Esophagus (tissue), 2 donors: ENCODE measurements around the gene CHN2. TPM values are rescaled to one million over a fixed set of nuclear protein-coding genes. Genes with fewer than 3 reads are reported as not detected.

Source experiments
- H3K27ac ChIP-seq, 2 donors: one replicate each; pipeline ENCODE4 v1.5.1; 2013; ENCODE audit warnings: low read depth in 2 of 2, mild to moderate bottlenecking in 2 of 2, inconsistent platforms in 1 of 2, low read length in 1 of 2, moderate library complexity in 1 of 2
- H3K27me3 ChIP-seq, 2 donors: one replicate each; pipeline ENCODE4 v1.6.1; 2013; ENCODE audit warnings: low read length in 2 of 2, control low read depth in 1 of 2, mild to moderate bottlenecking in 1 of 2; ENCODE audit not compliant: insufficient read depth in 2 of 2, control insufficient read depth in 1 of 2
- H3K36me3 ChIP-seq, 2 donors: one replicate each; pipeline ENCODE4 v1.6.1; 2013; ENCODE audit warnings: low read length in 1 of 2; ENCODE audit not compliant: control insufficient read depth in 2 of 2, insufficient read depth in 2 of 2
- H3K4me1 ChIP-seq, 2 donors: one replicate each; pipeline ENCODE4 v1.6.1; 2013; ENCODE audit warnings: low read length in 1 of 2; ENCODE audit not compliant: control insufficient read depth in 2 of 2, insufficient read depth in 2 of 2
- H3K4me3 ChIP-seq, 2 donors: one replicate each; pipeline ENCODE4 v1.5.1; 2013; ENCODE audit warnings: low read length in 2 of 2, mild to moderate bottlenecking in 2 of 2, low read depth in 1 of 2, moderate library complexity in 1 of 2
- H3K9me3 ChIP-seq, 2 donors: one replicate each; pipeline ENCODE4 v1.6.1; 2013; ENCODE audit warnings: mild to moderate bottlenecking in 2 of 2, low read depth in 1 of 2, low read length in 1 of 2, moderate library complexity in 1 of 2; ENCODE audit not compliant: control insufficient read depth in 2 of 2, insufficient read depth in 1 of 2
- WGBS, 2 donors: extraction: QIAGEN DNeasy Blood & Tissue Kit; methylation state at CpG; one replicate each; pipeline ENCODE4 v1.1.7; 2013; 5-methylcytosine and 5-hydroxymethylcytosine counted together
- polyA plus RNA-seq, 2 donors: library from polyadenylated mRNA; stranded (reverse); fragments of 200-250 nt; gene quantifications; one replicate each; pipeline ENCODE4 v1.2.3, GENCODE V29; 2013
- donor health status: healthy with polysubstance abuse.
- donor health status: Bipolar disorder and iron deficiency.

CHN2 gene
- polyA plus RNA-seq, 2 donors: 0.92 to 1.5 TPM

- no peaks in the 10 kb centered on the region for H3K36me3 ChIP-seq
- H3K27me3 ChIP-seq: no peaks in the 10 kb centered on the region
- no peak overlapping the region for H3K27ac ChIP-seq
- 82 to 93% methylated on average over 4 of the region's 4 CpGs for WGBS, 2 donors
- no peaks in the 10 kb centered on the region for H3K9me3 ChIP-seq
- no peak overlapping the region for H3K4me3 ChIP-seq
- H3K4me1 ChIP-seq: no peaks in the 10 kb centered on the region
These were observed 284.2 kb downstream of the CHN2 start for GRCh38 chr7:29478687-29479240.

DNA sequence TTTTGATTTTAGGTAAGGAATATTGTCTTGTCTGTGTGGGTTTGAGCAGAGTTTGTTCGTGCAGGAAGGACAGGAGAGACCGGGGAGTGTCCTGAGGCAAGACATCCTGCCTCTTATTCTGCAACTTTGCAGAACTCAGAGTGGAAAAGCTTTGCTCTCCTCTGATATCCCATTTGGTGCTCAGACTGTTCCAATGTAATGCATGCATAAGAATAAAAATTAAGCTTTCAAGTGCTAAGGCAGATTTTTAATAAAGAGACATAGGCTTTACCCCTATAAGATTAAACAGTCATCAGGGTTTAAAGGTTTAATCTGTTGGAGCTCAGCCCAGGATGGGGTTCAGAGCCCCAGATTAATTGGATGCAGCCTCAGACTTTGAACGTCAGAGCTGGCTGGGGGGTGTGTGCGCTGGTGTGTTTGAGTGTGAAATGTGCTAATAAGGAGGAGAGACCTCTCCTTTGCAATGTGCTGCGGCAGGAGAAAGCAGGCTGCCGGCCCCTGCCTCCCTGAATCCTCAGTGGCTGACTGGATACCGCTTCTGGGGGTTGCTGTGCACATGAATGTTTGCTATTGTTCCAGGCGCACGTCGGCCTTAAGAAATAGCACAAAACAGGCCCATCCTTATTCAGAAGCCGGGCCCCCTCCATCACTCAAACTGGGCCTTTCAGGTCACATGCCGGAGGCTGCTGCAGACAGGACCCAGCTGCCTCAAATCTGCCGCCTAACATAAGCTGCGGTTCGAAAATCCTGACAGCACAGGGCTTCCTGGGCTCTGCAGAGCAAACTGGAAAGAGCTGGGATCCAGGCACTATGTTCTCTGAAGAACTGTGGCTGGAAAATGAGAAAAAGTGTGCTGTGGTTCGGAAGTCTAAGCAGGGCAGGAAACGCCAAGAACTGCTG lies 285.0 kb downstream of the CHN2 start:
- Histone ChIP-seq H3K4me3 (no peak overlapping the region), H3K36me3 (no peaks in the 10 kb centered on the region), H3K27ac (peak overlapping the region; percentile 37 to 70), H3K9me3 (no peaks in the 10 kb centered on the region), H3K27me3 (no peaks in the 10 kb centered on the region), H3K4me1 (no peaks in the 10 kb centered on the region)
- 59 to 60% methylated on average over 17 of the region's 17 CpGs for WGBS, 2 donors

GRCh38 chr7:29480451-29480850 lies 285.9 kb downstream of the CHN2 start:
- no peaks in the 10 kb centered on the region for H3K27me3 ChIP-seq
- H3K36me3 ChIP-seq: no peaks in the 10 kb centered on the region
- no peaks in the 10 kb centered on the region for H3K9me3 ChIP-seq
- peak overlapping the region in 1 of 2 donors; percentile 36 for H3K27ac ChIP-seq
- no peak overlapping the region for H3K4me3 ChIP-seq
- no peaks in the 10 kb centered on the region for H3K4me1 ChIP-seq
- 66 to 73% methylated on average over 5 of the region's 5 CpGs for WGBS, 2 donors

DNA sequence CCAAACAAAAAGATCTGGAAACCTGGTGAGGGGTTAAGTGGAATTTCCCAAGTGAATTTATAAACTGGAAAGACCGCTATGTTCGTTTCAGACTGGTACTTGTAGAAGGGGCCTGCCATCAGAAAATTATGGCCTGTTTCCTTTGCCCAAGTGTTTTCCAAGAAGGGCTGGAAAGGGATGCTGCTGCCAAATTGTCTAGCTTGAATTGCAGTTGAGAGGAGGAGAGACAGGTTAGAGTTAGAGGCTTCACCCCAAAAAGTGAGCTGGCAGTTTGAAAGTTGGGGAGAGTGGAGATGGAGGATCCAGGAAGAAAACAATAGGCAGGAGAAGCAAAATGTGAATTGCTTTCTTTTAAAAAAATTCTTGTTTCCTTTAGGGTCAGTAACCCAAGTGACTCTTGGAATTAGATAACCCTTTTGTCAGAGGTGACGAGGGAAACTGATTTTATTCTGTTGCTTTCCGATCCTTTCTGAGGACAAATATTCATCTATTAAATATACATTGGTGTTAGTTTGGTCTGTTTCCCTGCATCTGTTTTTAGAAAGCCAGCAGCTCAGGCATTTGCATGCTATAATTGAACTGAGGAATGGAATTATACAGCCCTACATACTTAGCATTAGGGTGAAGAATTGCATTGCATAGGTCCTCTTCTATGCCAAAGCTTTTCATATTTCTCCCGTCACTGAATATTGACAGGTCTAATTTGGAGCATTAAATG lies 286.5 kb downstream of the CHN2 start:
- Histone ChIP-seq H3K36me3 (no peaks in the 10 kb centered on the region), H3K27me3 (no peaks in the 10 kb centered on the region), H3K4me3 (no peak overlapping the region), H3K27ac (no peak overlapping the region), H3K4me1 (no peaks in the 10 kb centered on the region), H3K9me3 (no peaks in the 10 kb centered on the region)
- WGBS, 2 donors: 67 to 73% methylated on average over 5 of the region's 5 CpGs

- Histone ChIP-seq H3K9me3 (no peaks in the 10 kb centered on the region), H3K27me3 (no peaks in the 10 kb centered on the region), H3K4me3 (no peak overlapping the region), H3K36me3 (no peaks in the 10 kb centered on the region), H3K27ac (no peak overlapping the region), H3K4me1 (no peaks in the 10 kb centered on the region)
- WGBS, 2 donors: 86 to 90% methylated on average over 4 of the region's 4 CpGs
These were observed 287.5 kb downstream of the CHN2 start for GRCh38 chr7:29482056-29482455.

GRCh38 chr7:29483219-29484104 lies 288.9 kb downstream of the CHN2 start:
- H3K27ac ChIP-seq: no peak overlapping the region
- WGBS, 2 donors: 75 to 83% methylated on average over 11 of the region's 11 CpGs
- no peak overlapping the region for H3K4me3 ChIP-seq
- no peaks in the 10 kb centered on the region for H3K27me3 ChIP-seq
- no peaks in the 10 kb centered on the region for H3K4me1 ChIP-seq
- H3K36me3 ChIP-seq: no peaks in the 10 kb centered on the region
- no peaks in the 10 kb centered on the region for H3K9me3 ChIP-seq

GRCh38 chr7:29484280-29484679 lies 289.7 kb downstream of the CHN2 start:
- no peaks in the 10 kb centered on the region for H3K27me3 ChIP-seq
- H3K27ac ChIP-seq: no peak overlapping the region
- H3K4me1 ChIP-seq: no peaks in the 10 kb centered on the region
- H3K36me3 ChIP-seq: no peaks in the 10 kb centered on the region
- no peak overlapping the region for H3K4me3 ChIP-seq
- no peaks in the 10 kb centered on the region for H3K9me3 ChIP-seq
- WGBS, 2 donors: 84 to 90% methylated on average over 3 of the region's 3 CpGs

DNA sequence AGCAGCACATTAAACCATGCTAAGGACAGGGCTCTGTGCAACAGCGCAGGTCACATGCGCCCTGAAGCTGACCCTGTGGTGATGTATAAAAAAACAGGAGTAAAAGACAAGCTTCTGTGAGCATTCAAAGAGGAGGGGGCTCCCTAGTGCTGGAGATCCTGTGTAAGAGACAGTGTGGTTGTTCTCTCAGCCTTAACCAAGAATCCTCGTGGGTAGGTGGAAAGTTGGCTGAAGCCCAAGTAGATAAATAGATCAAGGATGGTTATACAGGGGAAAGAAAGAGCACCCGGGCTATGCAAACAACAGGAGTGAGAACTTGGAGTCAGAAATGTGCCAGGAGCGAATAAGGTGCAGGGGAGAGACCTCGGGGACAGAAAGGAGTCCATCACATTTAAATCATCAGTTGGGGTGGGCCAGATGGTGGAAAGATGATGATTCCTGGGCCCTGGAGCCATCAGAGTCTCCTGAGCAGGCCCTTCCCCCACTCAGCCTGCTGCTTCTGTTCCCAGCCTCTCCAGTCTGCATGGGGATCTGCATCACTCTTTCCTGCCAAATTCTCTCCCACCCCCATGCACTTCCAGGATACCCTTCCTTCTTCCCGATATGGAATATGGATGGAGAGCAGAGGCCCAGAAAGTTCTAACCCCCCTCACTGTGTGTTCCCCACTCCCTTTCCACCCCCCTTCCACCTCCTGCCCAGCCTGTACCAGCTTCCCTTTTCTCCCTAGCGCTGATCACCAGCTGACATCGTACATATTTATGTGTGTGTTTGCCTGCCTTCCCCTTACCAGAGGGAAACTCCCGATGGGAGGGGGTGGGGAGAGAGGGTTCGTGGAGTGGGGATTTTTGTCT lies 291.0 kb downstream of the CHN2 start:
- Histone ChIP-seq H3K27me3 (no peaks in the 10 kb centered on the region), H3K36me3 (no peaks in the 10 kb centered on the region), H3K9me3 (no peaks in the 10 kb centered on the region), H3K4me1 (no peaks in the 10 kb centered on the region), H3K4me3 (no peak overlapping the region), H3K27ac (no peak overlapping the region)
- WGBS, 2 donors: 49 to 63% methylated on average over 11 of the region's 11 CpGs
